GM19372 (cell line): ENCODE data around the gene ELK4.

Experiments
- ATAC-seq: cut with Tn5 transposase; IDR thresholded peaks from one replicate; pipeline ENCODE4 v1.9.1; 2021; ENCODE audit warnings: mild to moderate bottlenecking, low read depth, moderate library complexity; ENCODE audit not compliant: unreplicated experiment

Gene ELK4

GRCh38 chr1:205631010-205631767 lies 622 bp downstream of the ELK4 start:
- ATAC-seq: peak; percentile 53

GRCh38 chr1:205630651-205631009 lies 1.2 kb downstream of the ELK4 start:
- ATAC-seq: no peak

GRCh38 chr1:205630241-205630640 lies 1.6 kb downstream of the ELK4 start:
- ATAC-seq: no peak

- ATAC-seq: no peak
Measured at GRCh38 chr1:205629751-205630150, 2.1 kb downstream of the ELK4 start.

- no peak for ATAC-seq
Measured at GRCh38 chr1:205627956-205628355, 3.9 kb downstream of the ELK4 start.

- ATAC-seq: no peak
Measured at GRCh38 chr1:205626216-205626615, 5.6 kb downstream of the ELK4 start.

- no peak for ATAC-seq
Measured at GRCh38 chr1:205623646-205624045, 8.2 kb downstream of the ELK4 start.

- no peak for ATAC-seq
Measured at GRCh38 chr1:205620269-205620668, 11.5 kb downstream of the ELK4 start.

- ATAC-seq: no peak
Measured at GRCh38 chr1:205619376-205619775, 12.4 kb downstream of the ELK4 start.

- ATAC-seq: no peak
Measured at GRCh38 chr1:205616563-205617293, 15.1 kb downstream of the ELK4 start.

- ATAC-seq: no peak
Measured at GRCh38 chr1:205615789-205616188, 16.0 kb downstream of the ELK4 start.

GRCh38 chr1:205613854-205614412 lies 17.9 kb downstream of the ELK4 start:
- no peak for ATAC-seq

- no peak for ATAC-seq
Measured at GRCh38 chr1:205612556-205612955, 19.3 kb downstream of the ELK4 start.

- ATAC-seq: no peak
Measured at GRCh38 chr1:205612104-205612503, 19.7 kb downstream of the ELK4 start.

GRCh38 chr1:205610901-205611466 lies 20.8 kb downstream of the ELK4 start:
- no peak for ATAC-seq

GRCh38 chr1:205610036-205610435 lies 21.8 kb downstream of the ELK4 start:
- ATAC-seq: no peak

GRCh38 chr1:205604825-205605505 lies 26.8 kb downstream of the ELK4 start:
- no peak for ATAC-seq

GRCh38 chr1:205604059-205604458 lies 27.8 kb downstream of the ELK4 start:
- no peak for ATAC-seq

GRCh38 chr1:205601205-205601604 lies 30.6 kb downstream of the ELK4 start:
- ATAC-seq: no peak

GRCh38 chr1:205600085-205600484 lies 31.7 kb downstream of the ELK4 start:
- no peak for ATAC-seq

GRCh38 chr1:205599669-205600042 lies 32.2 kb downstream of the ELK4 start:
- ATAC-seq: no peak
